ENCODE measurements around the gene WFIKKN2. TPM values are rescaled to one million over a fixed set of nuclear protein-coding genes. Genes with fewer than 3 reads are reported as not detected.

Gene WFIKKN2
- total RNA-seq, 1 donor: under 0.01 TPM

GRCh38 chr17:50808888-50809287 lies 26.5 kb upstream of the WFIKKN2 start:
- no peak for TF ChIP-seq CTCF (IDR thresholded peaks at IDR 0.05; ENCODE audit: insufficient read depth, low read length)

GRCh38 chr17:50813583-50813982 lies 21.8 kb upstream of the WFIKKN2 start:
- no peak overlapping the region for H3K4me3 ChIP-seq (ENCODE audit: low read depth, low read length)
- no peak for DNase-seq (ENCODE audit: low read depth)
- TF ChIP-seq CTCF (IDR thresholded peaks at IDR 0.05; ENCODE audit: insufficient read depth, low read length): no peak

More at GRCh38 chr17:50808888-50809287, 26.5 kb upstream of the WFIKKN2 start:
- no peak for DNase-seq (ENCODE audit: low read depth)
- no peak overlapping the region for H3K4me3 ChIP-seq (ENCODE audit: low read depth, low read length)

- no peak for DNase-seq (ENCODE audit: low read depth)
- TF ChIP-seq CTCF (IDR thresholded peaks at IDR 0.05; ENCODE audit: insufficient read depth, low read length): no peak
- H3K4me3 ChIP-seq (ENCODE audit: low read depth, low read length): no peak overlapping the region
These were observed 20.0 kb upstream of the WFIKKN2 start for GRCh38 chr17:50815400-50815799.

- DNase-seq (ENCODE audit: low read depth): no peak
- no peak for TF ChIP-seq CTCF (IDR thresholded peaks at IDR 0.05; ENCODE audit: insufficient read depth, low read length)
- no peak overlapping the region for H3K4me3 ChIP-seq (ENCODE audit: low read depth, low read length)
These were observed 19.1 kb upstream of the WFIKKN2 start for GRCh38 chr17:50816271-50816670.

DNA sequence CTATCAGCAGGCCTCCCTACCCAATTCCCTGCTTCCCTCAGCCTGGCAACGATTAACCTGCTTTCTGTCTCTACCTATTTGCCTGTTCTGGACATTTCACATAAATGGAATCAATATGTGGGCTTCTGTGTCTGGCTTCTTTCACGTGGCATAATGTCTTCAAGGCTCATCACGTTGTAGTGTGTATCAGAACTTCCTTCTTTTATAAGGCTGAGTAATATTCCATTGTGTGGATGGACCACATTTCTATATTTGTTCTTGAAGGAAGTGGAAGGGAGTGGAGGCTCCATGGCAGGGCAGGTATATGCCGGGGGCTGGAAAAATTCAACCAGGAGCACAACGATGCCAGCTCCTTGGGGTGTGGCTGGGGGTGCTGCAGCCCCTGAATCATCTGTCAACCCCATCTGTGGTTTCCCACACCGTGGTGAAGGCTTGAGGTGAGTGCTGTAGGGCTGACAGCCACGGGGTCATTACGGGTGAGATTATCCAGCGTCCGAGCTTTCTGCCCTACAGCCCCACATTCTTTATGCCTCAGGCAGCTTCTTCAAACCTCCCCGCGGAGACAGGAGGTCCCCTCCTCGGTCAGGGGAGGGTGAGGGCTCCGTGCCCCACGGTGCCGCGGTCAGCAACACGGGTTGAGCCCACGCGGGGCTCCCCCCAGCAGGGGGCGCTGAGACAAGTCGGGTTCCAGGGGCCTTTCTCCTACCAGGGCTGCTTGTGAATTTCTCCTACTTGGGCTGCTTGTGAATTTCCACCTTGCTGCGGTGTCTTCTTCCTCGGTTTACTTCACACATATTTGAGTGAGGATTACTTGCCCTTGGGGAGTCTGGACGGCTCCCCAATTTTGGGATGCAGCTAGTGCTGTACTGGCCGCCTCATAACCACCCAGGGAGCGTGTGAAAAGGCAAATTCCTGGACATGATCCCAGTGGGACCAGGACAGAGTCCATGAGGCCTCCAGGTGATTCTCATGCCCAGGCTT lies 18.3 kb upstream of the WFIKKN2 start:
- H3K4me3 ChIP-seq (ENCODE audit: low read depth, low read length): no peak overlapping the region
- DNase-seq (ENCODE audit: low read depth): peak; percentile 41
- peak; percentile 80 for TF ChIP-seq CTCF (IDR thresholded peaks at IDR 0.05; ENCODE audit: insufficient read depth, low read length)

- no peak overlapping the region for H3K4me3 ChIP-seq (ENCODE audit: low read depth, low read length)
- TF ChIP-seq CTCF (IDR thresholded peaks at IDR 0.05; ENCODE audit: insufficient read depth, low read length): no peak
- DNase-seq (ENCODE audit: low read depth): no peak
These were observed 17.5 kb upstream of the WFIKKN2 start for GRCh38 chr17:50817838-50818237.

All from fibroblast of the aortic adventitia (primary cell).